ENCODE measurements around the gene PPP1R2.

The PPP1R2 gene

GRCh38 chr3:195559723-195560409, 16.7 kb upstream of the PPP1R2 start:
- H3K79me2 ChIP-seq, result no peaks in the 10 kb centered on the region
- H3K4me3 ChIP-seq (ENCODE audit: low read depth, low read length), result no peak overlapping the region
- H2AFZ ChIP-seq, result no peak overlapping the region
- no peak overlapping the region for H3K4me2 ChIP-seq (ENCODE audit: low read length)
- no peak overlapping the region for H3K27ac ChIP-seq
- H3K27me3 ChIP-seq (ENCODE audit: control insufficient read depth, insufficient read depth, low read length), result no peaks in the 10 kb centered on the region
- H3K9me3 ChIP-seq (ENCODE audit: control insufficient read depth, low read length), result no peaks in the 10 kb centered on the region
- H3K9ac ChIP-seq, result no peak overlapping the region
- TF ChIP-seq CTCF (IDR thresholded peaks at IDR 0.05), result no peak
- H3K36me3 ChIP-seq (ENCODE audit: control insufficient read depth, insufficient read depth, low read length), result no peaks in the 10 kb centered on the region
- no peaks in the 10 kb centered on the region for H3K4me1 ChIP-seq

GRCh38 chr3:195558602-195559001, 15.5 kb upstream of the PPP1R2 start:
- Histone ChIP-seq H3K4me1 (no peaks in the 10 kb centered on the region), H2AFZ (no peak overlapping the region), H3K4me2 (ENCODE audit: low read length) (no peak overlapping the region), H3K9ac (no peak overlapping the region), H3K9me3 (ENCODE audit: control insufficient read depth, low read length) (no peaks in the 10 kb centered on the region), H3K36me3 (ENCODE audit: control insufficient read depth, insufficient read depth, low read length) (no peaks in the 10 kb centered on the region), H3K27ac (no peak overlapping the region), H3K79me2 (no peaks in the 10 kb centered on the region), H3K4me3 (ENCODE audit: low read depth, low read length) (no peak overlapping the region), H3K27me3 (ENCODE audit: control insufficient read depth, insufficient read depth, low read length) (no peaks in the 10 kb centered on the region)
- no peak for TF ChIP-seq CTCF (IDR thresholded peaks at IDR 0.05)

- H2AFZ ChIP-seq, result no peak overlapping the region
- H3K27me3 ChIP-seq (ENCODE audit: control insufficient read depth, insufficient read depth, low read length), result no peaks in the 10 kb centered on the region
- no peak overlapping the region for H3K27ac ChIP-seq
- no peak for TF ChIP-seq CTCF (IDR thresholded peaks at IDR 0.05)
- no peak overlapping the region for H3K4me3 ChIP-seq (ENCODE audit: low read depth, low read length)
- no peaks in the 10 kb centered on the region for H3K4me1 ChIP-seq
- H3K4me2 ChIP-seq (ENCODE audit: low read length), result no peak overlapping the region
- H3K9ac ChIP-seq, result no peak overlapping the region
- H3K79me2 ChIP-seq, result no peaks in the 10 kb centered on the region
- H3K36me3 ChIP-seq (ENCODE audit: control insufficient read depth, insufficient read depth, low read length), result no peaks in the 10 kb centered on the region
- H3K9me3 ChIP-seq (ENCODE audit: control insufficient read depth, low read length), result no peaks in the 10 kb centered on the region
Observed at GRCh38 chr3:195557322-195557721, 14.2 kb upstream of the PPP1R2 start.

GRCh38 chr3:195556390-195556789, 13.3 kb upstream of the PPP1R2 start:
- Histone ChIP-seq H3K27me3 (ENCODE audit: control insufficient read depth, insufficient read depth, low read length) (no peaks in the 10 kb centered on the region), H3K79me2 (no peaks in the 10 kb centered on the region), H3K27ac (no peak overlapping the region), H2AFZ (no peak overlapping the region), H3K4me2 (ENCODE audit: low read length) (no peak overlapping the region), H3K4me3 (ENCODE audit: low read depth, low read length) (no peak overlapping the region), H3K36me3 (ENCODE audit: control insufficient read depth, insufficient read depth, low read length) (no peaks in the 10 kb centered on the region), H3K4me1 (no peaks in the 10 kb centered on the region), H3K9ac (no peak overlapping the region), H3K9me3 (ENCODE audit: control insufficient read depth, low read length) (no peaks in the 10 kb centered on the region)
- no peak for TF ChIP-seq CTCF (IDR thresholded peaks at IDR 0.05)

- no peaks in the 10 kb centered on the region for H3K4me1 ChIP-seq
- TF ChIP-seq CTCF (IDR thresholded peaks at IDR 0.05), result no peak
Observed at GRCh38 chr3:195555110-195555509, 12.0 kb upstream of the PPP1R2 start.

More at GRCh38 chr3:195555110-195555509, 12.0 kb upstream of the PPP1R2 start:
- Histone ChIP-seq H3K4me3 (ENCODE audit: low read depth, low read length) (no peak overlapping the region), H3K4me2 (ENCODE audit: low read length) (no peak overlapping the region), H3K9ac (no peak overlapping the region), H3K27me3 (ENCODE audit: control insufficient read depth, insufficient read depth, low read length) (no peaks in the 10 kb centered on the region), H3K27ac (no peak overlapping the region), H3K79me2 (no peaks in the 10 kb centered on the region), H2AFZ (no peak overlapping the region), H3K36me3 (ENCODE audit: control insufficient read depth, insufficient read depth, low read length) (no peaks in the 10 kb centered on the region), H3K9me3 (ENCODE audit: control insufficient read depth, low read length) (no peaks in the 10 kb centered on the region)

Measured in parathyroid adenoma (tissue), 2 donors.